Occipital lobe (tissue), 2 donors: ENCODE data around the gene SEL1L2. TPM values are rescaled to one million over a fixed set of nuclear protein-coding genes. Genes with fewer than 3 reads are reported as not detected.
"Not testable (repeated sequence)": the region's sequence is repeated elsewhere in the genome, so short reads cannot be mapped to it uniquely, and the experiment has no call there.

Source experiments
- DNase-seq: peaks from one replicate; lab custom pipeline; 2025; lab: John Stamatoyannopoulos, UW
- total RNA-seq: library from RNA; depleted of rRNA; stranded (reverse); fragments of >200 nt; gene quantifications from one replicate; pipeline ENCODE4 v1.2.3, GENCODE V29; 2014

Gene SEL1L2, protein sequence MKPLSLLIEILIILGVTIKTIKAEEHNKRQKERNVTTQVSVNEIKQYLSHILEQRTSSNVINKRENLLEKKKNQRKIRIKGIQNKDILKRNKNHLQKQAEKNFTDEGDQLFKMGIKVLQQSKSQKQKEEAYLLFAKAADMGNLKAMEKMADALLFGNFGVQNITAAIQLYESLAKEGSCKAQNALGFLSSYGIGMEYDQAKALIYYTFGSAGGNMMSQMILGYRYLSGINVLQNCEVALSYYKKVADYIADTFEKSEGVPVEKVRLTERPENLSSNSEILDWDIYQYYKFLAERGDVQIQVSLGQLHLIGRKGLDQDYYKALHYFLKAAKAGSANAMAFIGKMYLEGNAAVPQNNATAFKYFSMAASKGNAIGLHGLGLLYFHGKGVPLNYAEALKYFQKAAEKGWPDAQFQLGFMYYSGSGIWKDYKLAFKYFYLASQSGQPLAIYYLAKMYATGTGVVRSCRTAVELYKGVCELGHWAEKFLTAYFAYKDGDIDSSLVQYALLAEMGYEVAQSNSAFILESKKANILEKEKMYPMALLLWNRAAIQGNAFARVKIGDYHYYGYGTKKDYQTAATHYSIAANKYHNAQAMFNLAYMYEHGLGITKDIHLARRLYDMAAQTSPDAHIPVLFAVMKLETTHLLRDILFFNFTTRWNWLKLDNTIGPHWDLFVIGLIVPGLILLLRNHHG
- 0.62 TPM for total RNA-seq

DNA sequence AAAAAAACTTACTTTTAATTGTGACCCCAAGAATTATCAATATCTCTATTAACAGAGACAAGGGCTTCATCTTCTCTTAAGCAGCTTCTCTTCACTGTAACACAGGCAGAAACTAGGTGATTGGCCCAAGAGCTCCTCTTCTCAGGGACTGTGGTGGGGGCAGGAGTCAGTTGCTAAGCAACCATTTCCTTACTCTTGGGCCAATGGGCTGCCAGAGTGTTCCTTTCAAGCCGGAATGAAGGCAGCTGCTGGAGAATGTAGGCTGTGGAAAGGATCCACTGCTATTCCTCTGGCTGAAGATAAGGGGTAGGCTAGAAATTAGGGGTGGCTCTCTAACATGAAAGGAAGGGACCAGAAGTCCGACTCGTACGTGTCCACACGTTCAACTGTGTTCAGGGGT is at the start of gene SEL1L2:
SEL1L2 (minus strand) TSS at position 150 of the 400 bp plus-strand sequence; CDS start at position 70, 80 bp downstream.
- DNase-seq: no peak

DNA sequence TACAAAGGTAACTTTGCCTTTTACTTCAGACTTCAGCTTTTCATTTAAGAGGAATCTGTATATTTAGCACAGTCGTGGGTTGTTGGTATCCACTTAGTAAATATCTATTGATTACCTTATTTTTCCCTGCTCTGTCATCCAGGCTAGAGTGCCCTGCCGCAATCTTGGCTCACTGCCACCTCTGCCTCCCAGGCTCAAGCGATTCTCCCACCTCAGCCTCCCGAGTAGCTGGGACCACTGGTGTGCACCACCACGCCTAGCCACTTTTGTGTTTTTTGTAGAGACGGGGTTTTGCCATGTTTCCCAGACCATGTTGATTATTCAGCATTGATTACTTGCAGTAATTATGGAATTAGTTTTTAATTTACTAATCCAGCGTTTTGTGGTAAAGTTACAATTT is 46.2 kb upstream of the SEL1L2 start:
- no peak for DNase-seq

DNA sequence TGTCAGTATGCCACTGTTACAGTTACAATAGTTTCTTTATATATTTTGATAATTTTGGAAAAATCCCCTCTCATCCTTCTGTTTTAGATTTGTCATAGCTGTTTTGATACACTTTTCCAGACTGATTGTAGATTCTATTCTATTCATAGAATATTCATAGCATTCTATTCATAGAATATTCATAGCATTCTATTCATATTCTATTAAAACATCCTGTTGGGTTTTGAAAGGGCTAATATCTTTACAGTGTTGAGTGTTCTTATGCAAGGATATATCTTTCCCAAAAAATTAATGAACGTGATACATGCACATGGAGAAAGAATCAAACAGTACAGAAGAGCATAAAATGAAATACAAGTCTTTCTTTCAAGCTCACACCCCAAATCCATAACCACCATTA is 42.9 kb upstream of the SEL1L2 start:
- no peak for DNase-seq

DNA sequence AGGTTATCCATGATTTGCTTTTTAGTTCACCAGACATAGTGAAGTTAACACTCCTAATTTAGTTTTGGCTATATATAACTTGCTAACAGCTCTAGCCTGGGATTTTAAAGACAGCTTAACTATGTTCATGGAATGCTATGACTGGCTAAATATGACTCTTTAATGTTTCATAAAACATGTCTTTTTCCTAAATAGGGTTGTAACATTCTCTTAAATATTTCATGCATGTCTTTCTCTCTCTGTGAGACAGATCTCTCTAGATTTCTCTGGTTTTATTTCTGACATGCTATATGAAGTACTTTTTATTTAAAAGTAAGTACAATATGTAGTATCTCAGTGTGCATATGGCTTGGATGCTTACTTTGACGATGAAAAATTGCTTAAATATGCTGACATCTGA is 40.6 kb upstream of the SEL1L2 start:
- DNase-seq: no peak

DNA sequence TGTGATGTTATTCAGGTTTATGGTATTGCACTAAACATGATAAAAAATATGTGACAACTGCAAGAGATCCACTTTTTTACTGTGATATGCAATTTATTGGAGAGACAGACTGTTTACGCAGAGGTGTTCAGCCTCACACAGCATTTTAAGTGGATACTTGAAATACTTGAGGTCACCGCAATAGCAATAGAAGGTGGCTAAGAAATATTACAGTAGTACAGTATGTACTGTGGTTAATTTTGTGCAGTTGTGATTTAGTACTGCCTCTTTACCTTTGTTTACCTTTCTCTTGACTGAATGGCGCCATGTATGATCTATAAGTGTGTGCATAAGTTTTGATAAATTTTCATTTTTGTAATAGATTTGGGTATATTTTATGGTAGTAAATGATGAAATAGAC is 22.3 kb upstream of the SEL1L2 start:
- no peak for DNase-seq

DNA sequence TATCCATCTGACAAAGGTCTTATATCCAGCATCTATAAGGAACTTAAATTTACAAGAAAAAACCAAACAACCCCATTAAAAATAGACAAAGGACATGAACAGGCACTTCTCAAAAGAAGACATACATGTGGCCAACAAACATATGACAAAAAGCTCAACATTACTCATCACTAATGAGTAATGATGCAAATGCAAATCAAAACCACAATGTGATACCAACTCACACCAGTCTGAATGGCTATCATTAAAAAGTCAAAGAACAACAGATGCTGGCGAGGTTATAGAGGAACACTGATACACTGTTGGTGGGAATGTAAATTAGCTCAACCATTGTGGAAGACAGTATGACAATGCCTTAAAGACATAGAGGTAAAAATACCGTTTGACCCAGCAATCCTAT is 18.8 kb upstream of the SEL1L2 start:
- no peak for DNase-seq

DNA sequence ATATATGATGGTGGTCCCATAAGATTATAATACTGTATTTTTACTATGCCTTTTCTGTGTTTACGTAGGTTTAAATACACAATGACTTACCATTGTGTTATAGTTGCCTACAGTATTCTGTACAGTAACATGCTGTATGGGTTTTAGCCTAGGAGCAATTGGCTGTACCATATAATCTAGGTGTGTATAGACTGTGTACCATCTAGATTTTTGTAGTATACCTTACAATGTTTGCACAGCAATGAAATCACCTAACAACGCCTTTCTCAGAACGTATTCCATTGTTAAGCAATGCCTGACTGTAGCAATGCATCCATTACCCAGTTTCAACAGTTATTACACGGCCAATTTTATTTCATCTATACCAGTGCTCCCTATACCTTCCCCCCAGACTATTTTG is 15.6 kb upstream of the SEL1L2 start:
- DNase-seq: no peak

DNA sequence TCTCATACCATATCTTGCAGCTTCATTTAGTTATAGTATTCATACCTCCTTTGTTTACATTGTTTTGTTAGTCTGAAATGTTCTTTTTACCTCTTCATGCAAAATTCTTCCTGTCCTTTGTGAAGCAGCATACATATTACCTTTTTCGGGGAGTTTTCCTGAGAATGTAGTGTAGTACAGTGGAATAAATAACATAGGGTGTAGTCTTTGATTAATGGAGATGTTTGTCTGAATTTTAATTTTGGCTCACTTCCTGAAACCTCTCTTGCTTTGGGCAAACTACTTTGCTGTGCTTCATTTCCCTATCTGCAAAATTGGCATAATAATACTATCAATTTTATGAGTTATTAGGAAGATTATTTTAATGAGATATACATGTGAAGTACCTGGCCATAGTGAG is 10.5 kb upstream of the SEL1L2 start:
- DNase-seq: no peak

DNA sequence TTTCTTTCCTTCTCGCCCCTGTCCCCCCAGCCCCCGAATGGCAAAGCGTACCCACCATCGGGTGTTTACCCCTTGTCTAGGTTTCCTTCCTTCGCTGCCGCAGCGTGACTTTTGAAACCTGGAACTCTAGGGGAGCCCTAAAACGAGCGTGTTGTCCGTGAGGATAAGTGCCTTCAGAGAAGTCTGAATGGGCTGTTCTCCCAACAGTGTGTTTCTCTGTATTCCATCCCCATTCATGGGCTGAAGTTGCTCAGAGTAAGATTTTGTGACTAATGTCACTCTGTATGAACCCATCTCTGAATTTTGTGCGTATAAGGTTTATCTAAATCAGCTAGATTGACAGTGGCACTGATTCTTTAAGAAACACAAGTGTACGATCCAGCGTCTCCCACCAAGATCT is 5.9 kb upstream of the SEL1L2 start:
- DNase-seq: no peak

DNA sequence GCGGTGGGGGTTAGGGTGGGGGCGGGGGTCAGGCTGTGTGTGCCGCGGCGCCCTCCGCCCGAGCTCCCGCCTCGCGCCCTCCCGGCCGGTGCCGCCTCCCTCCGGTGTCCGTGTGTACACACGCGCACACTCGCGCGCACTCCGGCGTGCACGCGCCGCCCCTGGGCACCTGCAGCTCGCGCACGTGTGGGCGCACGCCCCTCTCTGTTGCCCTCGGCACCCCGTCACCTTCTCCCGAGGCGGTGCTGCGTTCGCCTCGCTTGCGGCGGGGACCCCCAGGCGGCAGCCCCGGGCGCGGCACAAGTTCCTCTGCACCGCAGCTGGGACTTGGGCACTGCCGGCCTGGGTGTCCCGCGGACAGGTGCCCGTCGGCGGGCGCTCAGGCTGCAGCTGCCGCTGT is 5.4 kb upstream of the SEL1L2 start:
- DNase-seq: peak; percentile 26

DNA sequence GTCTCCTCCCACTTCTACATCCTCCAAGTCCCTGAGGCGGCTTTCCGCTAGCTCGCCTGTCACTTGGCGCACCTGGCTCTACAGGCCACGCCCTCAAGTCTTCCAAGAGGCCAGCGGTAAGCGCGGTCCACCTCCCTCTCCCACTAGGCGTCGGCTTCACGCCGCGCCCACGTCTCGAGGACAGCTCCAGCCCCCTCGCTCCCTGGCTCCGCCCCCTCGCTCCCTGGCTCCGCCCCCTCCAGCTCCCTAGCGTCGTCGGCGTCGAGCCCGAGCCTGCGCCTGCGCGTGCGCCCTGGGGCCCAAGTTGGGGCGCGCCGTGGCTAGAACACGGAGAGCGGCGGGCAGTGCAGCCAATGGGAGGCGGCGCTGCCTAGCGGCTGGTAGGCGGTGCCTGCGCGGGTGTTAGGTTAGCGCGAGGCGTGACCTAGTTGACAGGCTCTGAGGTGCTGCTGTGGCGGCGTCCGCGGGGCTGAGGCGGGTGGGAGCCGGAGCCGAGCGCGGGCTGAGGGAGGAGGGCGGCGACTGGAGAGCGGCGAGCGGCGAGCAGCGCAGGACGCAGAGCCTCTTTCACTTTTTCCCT is 4.8 kb upstream of the SEL1L2 start, which contains the start of gene MACROD2:
MACROD2 (plus strand) TSS at position 431 of the 580 bp plus-strand sequence.
- DNase-seq: peak; percentile 86

DNA sequence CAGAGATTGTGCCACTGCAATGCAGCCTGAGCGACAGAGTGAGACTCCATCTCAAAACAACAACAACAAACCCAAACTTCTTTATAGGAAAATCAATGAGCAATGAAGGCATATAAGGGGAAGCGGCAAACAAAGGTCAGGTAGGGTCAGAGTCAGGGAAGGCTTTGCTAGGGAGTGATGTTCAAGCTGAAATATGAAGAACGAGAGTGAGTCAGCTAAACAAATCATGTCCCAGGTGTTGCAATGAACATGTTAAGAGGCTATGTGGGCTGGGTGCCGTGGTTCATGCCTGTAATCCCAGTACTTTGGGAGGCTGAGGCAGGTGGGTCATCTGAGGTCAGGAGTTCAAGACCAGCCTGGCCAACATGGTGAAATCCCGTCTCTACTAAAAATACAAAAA is 1.5 kb upstream of the SEL1L2 start:
- not testable (repeated sequence) for DNase-seq

DNA sequence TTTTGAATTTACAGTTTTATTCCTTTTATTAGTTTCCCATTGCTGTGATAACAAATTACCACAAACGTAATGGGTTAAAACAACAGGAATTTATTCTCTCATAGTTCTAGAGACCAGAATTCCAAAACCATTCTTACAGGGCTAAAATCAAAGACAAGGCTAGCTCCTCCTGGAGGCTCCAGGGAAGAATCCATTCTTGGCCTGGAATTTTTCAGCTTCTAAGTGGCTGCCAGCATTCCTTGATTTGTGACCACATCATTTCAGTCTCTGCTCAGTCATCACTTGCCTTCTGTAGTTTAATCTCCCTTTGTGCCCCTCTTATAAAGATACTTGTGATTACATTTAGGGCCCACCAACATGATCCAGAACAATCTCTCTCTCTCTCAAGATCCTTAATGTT is 897 bp upstream of the SEL1L2 start:
- DNase-seq: no peak

DNA sequence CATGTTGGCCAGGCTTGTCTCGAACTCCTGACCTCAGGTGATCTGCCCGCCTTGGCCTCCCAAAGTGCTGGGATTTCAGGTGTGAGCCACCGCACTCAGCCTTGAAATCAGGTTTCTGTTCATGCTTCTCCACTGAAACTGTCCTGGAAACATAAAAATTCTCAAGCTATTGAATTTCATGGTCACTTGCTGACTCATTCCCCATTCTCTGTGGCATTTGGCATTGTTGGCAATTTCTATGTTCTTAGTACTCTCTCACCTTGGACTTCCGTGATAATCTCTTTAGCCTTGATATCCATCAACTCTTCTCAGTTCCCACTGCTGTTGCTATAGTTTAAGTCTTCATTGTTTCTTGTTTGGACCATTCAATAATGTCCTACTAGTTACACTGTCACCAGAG is 6.2 kb downstream of the SEL1L2 start:
- DNase-seq: no peak

DNA sequence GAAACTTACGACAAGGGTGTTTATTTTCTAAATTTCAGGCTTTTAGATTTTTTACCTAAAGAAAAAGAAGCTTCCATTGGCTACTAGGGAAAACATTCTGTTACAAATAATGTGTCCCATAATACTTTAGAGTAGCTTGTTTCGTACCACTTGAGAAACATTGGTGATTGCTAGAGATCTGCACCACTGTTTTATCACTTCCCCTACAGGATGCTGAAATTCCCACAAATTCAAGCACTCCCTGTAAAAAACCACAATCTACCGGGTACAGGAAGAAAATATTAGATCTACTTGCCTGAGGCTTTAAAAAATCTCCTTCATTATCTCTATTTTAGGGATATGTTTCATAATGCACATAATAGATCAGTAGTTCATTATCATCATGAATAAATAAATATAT is 29.9 kb downstream of the SEL1L2 start:
- no peak for DNase-seq

DNA sequence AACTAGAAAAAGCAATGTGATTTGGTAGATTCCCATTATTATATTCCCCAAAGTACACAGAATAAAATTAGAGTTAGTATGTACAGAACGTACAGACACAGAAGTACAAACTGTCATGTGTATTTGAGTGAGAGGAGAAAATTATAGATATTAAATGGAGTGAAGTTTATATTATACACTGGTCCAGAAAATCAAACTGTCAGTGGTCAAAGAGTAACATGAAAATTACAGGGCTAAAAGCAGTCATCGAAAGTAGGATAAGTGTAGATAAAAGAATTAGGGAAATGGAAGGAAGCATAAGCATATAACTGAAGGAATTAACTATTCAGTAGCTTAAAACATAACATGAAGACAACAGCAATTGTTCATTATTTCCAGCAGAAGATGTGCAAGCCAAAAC is 30.3 kb downstream of the SEL1L2 start:
- DNase-seq: no peak

DNA sequence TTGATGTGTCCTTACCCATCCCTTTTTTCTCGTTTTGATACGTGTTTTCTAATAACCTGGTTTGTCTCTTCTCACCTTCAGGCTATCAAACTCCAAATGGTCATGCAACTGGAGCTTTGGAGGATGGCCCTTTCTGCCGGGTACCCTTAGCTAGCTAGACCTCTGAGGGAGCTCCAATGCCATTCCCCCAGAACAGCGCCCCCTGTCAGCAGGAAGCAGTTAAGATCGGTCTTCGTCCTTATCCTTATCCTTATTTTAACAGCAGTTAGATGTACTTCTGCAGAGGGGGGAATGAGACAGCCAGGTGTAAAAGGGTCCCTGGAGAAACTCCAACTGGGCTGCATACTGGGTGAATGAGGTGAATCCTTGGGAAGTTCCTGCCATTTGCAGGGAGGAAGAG is 37.2 kb downstream of the SEL1L2 start:
- DNase-seq: no peak

DNA sequence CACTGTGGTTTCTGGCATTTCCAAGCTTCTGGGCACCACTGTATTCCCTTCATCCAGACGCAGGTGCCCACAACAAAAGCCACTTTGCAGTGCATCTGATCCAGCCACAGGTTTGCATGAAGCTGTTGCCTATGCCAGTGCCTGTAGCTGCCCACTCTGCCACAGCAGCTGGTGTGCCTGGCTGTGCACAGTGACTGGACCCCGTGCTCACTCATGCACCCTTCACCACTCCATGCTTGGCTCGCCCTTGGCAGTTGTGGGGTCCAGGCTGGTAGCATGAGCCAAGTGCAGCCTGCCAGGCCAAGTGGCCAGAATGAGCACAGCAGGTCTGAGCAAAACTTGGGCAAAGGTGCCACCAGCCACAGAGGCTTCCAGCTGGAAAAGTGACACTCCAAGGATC is 42.7 kb downstream of the SEL1L2 start:
- DNase-seq: no peak

DNA sequence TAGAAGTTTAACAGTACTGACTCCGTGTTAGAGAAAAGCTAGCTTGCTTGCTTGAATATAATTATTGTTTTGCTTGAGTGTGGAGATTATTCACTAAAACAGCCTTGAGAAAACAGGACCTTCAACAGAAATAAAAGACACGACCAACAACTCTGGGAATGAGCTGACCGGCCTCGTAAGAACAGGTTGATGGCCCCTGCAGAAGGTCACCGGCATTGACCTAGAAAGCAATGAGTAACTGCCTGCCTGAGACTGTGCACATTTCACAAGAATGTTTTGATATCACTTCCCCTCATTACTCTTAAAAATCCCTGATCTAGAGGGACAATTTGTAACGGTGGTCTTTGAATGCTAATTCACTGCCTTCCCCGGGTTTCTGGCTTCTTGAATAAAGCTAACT is 49.4 kb downstream of the SEL1L2 start:
- no peak for DNase-seq

DNA sequence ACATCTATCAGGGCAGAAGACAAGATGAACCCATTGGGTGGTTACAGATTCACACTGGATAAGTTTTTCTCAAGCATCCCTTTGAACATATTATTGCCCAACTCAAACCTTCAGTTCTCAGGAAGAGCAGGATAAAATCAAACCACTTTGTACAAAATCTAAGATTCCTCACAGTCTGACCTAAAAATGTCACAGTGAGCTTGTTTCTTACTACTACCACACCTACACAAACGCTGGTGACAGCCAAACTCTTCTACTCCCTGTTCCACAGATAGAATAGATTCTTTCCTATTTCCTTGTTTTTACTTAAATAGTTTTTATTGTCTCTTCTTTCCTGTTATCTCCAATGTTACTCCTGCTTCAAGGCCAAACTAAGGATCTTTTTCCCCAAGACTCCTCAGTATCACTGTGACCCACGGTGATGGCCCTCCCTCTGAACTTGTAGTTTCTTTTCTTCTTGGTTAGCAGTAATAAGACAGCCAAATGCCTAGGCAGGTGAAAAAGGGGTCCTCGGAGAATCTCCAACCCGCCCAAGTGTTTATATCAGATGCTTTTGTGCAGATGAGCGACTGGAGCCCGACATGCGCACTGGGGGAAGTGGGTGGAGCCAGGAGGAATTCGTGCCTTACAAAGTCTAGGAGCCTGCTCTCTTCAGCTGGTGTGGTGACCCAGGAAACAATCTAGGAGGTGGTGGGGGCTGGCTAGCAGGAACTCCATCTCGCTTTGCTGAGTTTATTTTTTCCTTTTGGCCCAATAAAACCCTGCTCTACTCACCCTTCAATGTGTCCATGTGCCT is 53.4 kb downstream of the SEL1L2 start:
- DNase-seq: no peak

DNA sequence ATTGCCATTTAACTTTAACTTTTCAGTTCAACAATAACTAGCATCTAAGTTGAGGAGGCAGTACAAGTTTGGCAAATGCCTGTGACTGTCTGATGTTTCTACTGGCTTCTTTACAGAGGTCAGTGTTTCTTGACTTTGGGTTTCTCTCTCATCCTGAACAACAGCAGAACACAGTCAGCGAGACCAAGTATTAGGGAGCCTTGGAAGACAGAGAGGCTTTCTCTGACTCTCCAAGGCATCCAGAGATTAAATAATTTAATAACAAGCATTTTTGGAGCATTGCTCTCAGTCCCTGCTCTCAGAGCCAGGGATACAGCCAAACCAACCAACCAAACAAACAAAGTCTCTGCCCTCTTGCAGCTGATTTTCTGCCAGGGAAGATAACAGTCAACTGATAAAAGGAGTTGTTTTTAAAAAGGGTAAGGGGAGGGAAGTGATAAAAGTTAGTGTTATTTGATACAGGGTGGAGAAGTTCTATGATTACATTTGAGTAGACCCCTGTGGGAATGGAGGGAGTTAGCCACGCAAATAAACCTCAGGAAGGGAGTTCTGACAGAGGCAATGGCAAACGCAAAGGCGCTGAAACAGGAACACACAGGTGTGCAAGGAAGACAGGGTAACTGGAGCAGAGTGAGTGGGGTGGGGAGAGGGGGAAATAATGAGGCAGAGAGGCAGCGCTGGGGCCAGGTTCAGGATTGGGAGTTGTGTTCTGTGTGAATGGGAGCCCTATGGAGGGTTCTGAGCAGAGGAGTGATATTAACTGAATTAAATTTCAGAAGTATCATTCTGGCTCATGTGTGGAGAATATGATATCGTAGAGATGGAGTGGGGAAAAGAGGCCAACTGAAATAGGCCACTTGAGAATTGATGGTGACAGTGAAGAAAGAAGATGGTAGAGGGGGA is 55.2 kb downstream of the SEL1L2 start:
- DNase-seq: no peak
